GM21390 (cell line): ENCODE measurements around the gene SAMD8.
"Not testable (repeated sequence)": the region's sequence is repeated elsewhere in the genome, so short reads cannot be mapped to it uniquely, and the experiment has no call there.

Experiments
- ATAC-seq: cut with Tn5 transposase; IDR thresholded peaks from one replicate; pipeline ENCODE4 v1.9.1; 2021; ENCODE audit not compliant: unreplicated experiment

The SAMD8 gene

GRCh38 chr10:75189266-75190096 is 78.0 kb downstream of the SAMD8 start:
- no peak for ATAC-seq

- no peak for ATAC-seq
Observed at GRCh38 chr10:75191821-75192568, 80.5 kb downstream of the SAMD8 start.

- not testable (repeated sequence) for ATAC-seq
Observed at GRCh38 chr10:75194625-75195024, 83.2 kb downstream of the SAMD8 start.

GRCh38 chr10:75195035-75195763 is 83.7 kb downstream of the SAMD8 start:
- ATAC-seq, result no peak

GRCh38 chr10:75197066-75197465 is 85.6 kb downstream of the SAMD8 start:
- ATAC-seq, result no peak

GRCh38 chr10:75197906-75198305 is 86.5 kb downstream of the SAMD8 start:
- ATAC-seq, result no peak

GRCh38 chr10:75199949-75200348 is 88.5 kb downstream of the SAMD8 start:
- not testable (repeated sequence) for ATAC-seq

- no peak for ATAC-seq
Observed at GRCh38 chr10:75201793-75202307, 90.4 kb downstream of the SAMD8 start.

- ATAC-seq, result no peak
Observed at GRCh38 chr10:75202321-75203045, 91.0 kb downstream of the SAMD8 start.

GRCh38 chr10:75203046-75203620 is 91.7 kb downstream of the SAMD8 start:
- not testable (repeated sequence) for ATAC-seq

GRCh38 chr10:75203724-75204123 is 92.3 kb downstream of the SAMD8 start:
- no peak for ATAC-seq

GRCh38 chr10:75205908-75206307 is 94.5 kb downstream of the SAMD8 start:
- ATAC-seq, result no peak

GRCh38 chr10:75206638-75207037 is 95.2 kb downstream of the SAMD8 start:
- not testable (repeated sequence) for ATAC-seq

- ATAC-seq, result no peak
Observed at GRCh38 chr10:75207079-75207856, 95.8 kb downstream of the SAMD8 start.

- ATAC-seq, result no peak
Observed at GRCh38 chr10:75207857-75208144, 96.3 kb downstream of the SAMD8 start.

GRCh38 chr10:75208181-75208580 is 96.7 kb downstream of the SAMD8 start:
- no peak for ATAC-seq

- ATAC-seq, result no peak
Observed at GRCh38 chr10:75209086-75209920, 97.8 kb downstream of the SAMD8 start.

- peak; percentile 68 for ATAC-seq
Observed at GRCh38 chr10:75209921-75210281, 98.4 kb downstream of the SAMD8 start.
